Measurements from ENCODE around the gene UBE2D3. TPM values are rescaled to one million over a fixed set of nuclear protein-coding genes. Genes with fewer than 3 reads are reported as not detected.

UBE2D3 gene
- total and polyA plus RNA-seq, 2 of the 4 experiments (the other 2 are of a cell fraction) = 233 to 387 TPM

- H2AFZ ChIP-seq (replicated peaks; ENCODE audit: low read length, poor library complexity) = no peak overlapping the region
- H2BK120ac ChIP-seq (ENCODE audit: low read depth, low read length) = no peak overlapping the region
- DNase-seq = no peak
- in situ Hi-C loops (cut with MboI; ENCODE audit: low sequenced_read_pairs) (no loop called here), intact Hi-C loops (cut with micrococcal nuclease) (no loop called here), dilution Hi-C loops (cut with HindIII; ENCODE audit: low sequenced_read_pairs, unreplicated experiment) (no loop called here)
- no peaks in the 10 kb centered on the region; the same call in 1 of the 2 replicates for H3K9me3 ChIP-seq (ENCODE audit: control insufficient read depth, insufficient read depth, low read length)
- no TSS peak for BruUV-seq (replicated peaks)
- no peak overlapping the region for H3K23ac ChIP-seq (ENCODE audit: low read depth, low read length)
- H3K18ac ChIP-seq (ENCODE audit: low read depth, low read length) = no peak overlapping the region
- TF ChIP-seq POLR2A (IDR thresholded peaks at IDR 0.05; ENCODE audit: low read depth, low read length) (0 out of 2 replicates have a peak, but pooled peaks have one; percentile 6), MAZ (IDR thresholded peaks at IDR 0.05; ENCODE audit: borderline replicate concordance, low read depth, low read length) (no peak), FOS (IDR thresholded peaks at IDR 0.05; ENCODE audit: low read depth, low read length) (no peak)
- H3K36me3 ChIP-seq (ENCODE audit: control insufficient read depth, insufficient read depth, low read length) = peaks cover 16% of the 10 kb centered on the region
- H3K4ac ChIP-seq (ENCODE audit: low read depth, low read length) = no peak overlapping the region
- no peak overlapping the region for H3K14ac ChIP-seq (replicated peaks; ENCODE audit: low read depth, low read length)
- WGBS, 2 experiments (ENCODE audit: extremely low coverage in 2 of 2, insufficient read length in 1 of 2) = no CpG with 5 or more reads among the region's 2 CpGs
- no peak overlapping the region for H2AK9ac ChIP-seq (replicated peaks; ENCODE audit: low read depth, low read length, poor library complexity)
- H3K27me3 ChIP-seq (ENCODE audit: control insufficient read depth, insufficient read depth, low read length) = no peaks in the 10 kb centered on the region
- no peak overlapping the region for H2BK5ac ChIP-seq (ENCODE audit: low read depth, low read length, poor library complexity, severe bottlenecking)
- no peak overlapping the region for H3K9ac ChIP-seq (ENCODE audit: low read depth, low read length)
- H3K9me1 ChIP-seq (ENCODE audit: insufficient read depth, low read length) = no peaks in the 10 kb centered on the region
- no peak overlapping the region for H3K4me3 ChIP-seq (ENCODE audit: insufficient read depth, low read depth, low read length)
- H2BK20ac ChIP-seq (ENCODE audit: low read depth, low read length) = no peak overlapping the region
- no peak overlapping the region for H3K27ac ChIP-seq (ENCODE audit: insufficient read depth, low read length)
- no peaks in the 10 kb centered on the region for H3K4me1 ChIP-seq (ENCODE audit: control insufficient read depth, insufficient read depth, low read length)
- H3K56ac ChIP-seq (ENCODE audit: extremely low read depth, insufficient read depth, low read length) = no peak overlapping the region
- H4K91ac ChIP-seq (ENCODE audit: insufficient read depth, low read depth, low read length) = no peak overlapping the region
- peaks cover 5% of the 10 kb centered on the region; the same call in 1 of the 2 replicates for H4K20me1 ChIP-seq (ENCODE audit: insufficient read depth, low read length)
- ChIA-PET CTCF (no interaction called here), POLR2A (ENCODE audit: unreplicated experiment) (no interaction called here)
- no peak overlapping the region for H4K5ac ChIP-seq (ENCODE audit: low read depth, low read length)
- no peak overlapping the region for H2AK5ac ChIP-seq (ENCODE audit: low read depth, low read length)
- H4K8ac ChIP-seq (ENCODE audit: low read depth in 2 of 2, low read length in 2 of 2) = no peak overlapping the region
- no peak overlapping the region for H3K4me2 ChIP-seq (ENCODE audit: low read depth, low read length)
- no peak for ATAC-seq (ENCODE audit: low read depth)
- peaks cover 8 to 28% of the 10 kb centered on the region in 2 experiments for H3K79me1 ChIP-seq (ENCODE audit: low read depth in 1 of 2, low read length in 2 of 2)
- no peak overlapping the region for H2BK15ac ChIP-seq (ENCODE audit: low read depth, low read length)
Measured at GRCh38 chr4:102792361-102792936, 34.9 kb downstream of the UBE2D3 start.

All from IMR-90 (cell line).